H9 (cell line): ENCODE measurements around the gene KIF15. TPM values are rescaled to one million over a fixed set of nuclear protein-coding genes. Genes with fewer than 3 reads are reported as not detected.

Source experiments
- DNase-seq: peaks from one replicate; pipeline ENCODE4 v3.0.0-alpha.2; 2017
- H2AFZ ChIP-seq: one replicate; pipeline ENCODE4 v1.6.1; 2013; ENCODE audit warnings: mild to moderate bottlenecking, low read length, control low read depth, moderate library complexity
- H2AK5ac ChIP-seq: 2 replicates; pipeline ENCODE4 v1.6.1; 2013; ENCODE audit warnings: low read length, control low read depth, mixed read lengths; ENCODE audit not compliant: insufficient read length
- H2BK120ac ChIP-seq: one replicate; pipeline ENCODE4 v1.6.1; 2013; ENCODE audit warnings: low read depth, mild to moderate bottlenecking, low read length, control low read depth, inconsistent platforms; ENCODE audit not compliant: poor library complexity, severe bottlenecking
- H2BK12ac ChIP-seq: 2 replicates; pipeline ENCODE4 v1.6.1; 2013; ENCODE audit warnings: low read length, control low read depth, mixed read lengths, low read depth; ENCODE audit not compliant: insufficient read length
- H2BK15ac ChIP-seq: 2 replicates; pipeline ENCODE4 v1.6.1; 2013; ENCODE audit warnings: low read depth, low read length, control low read depth
- H2BK20ac ChIP-seq: one replicate; pipeline ENCODE4 v1.6.1; 2013; ENCODE audit warnings: low read depth, mild to moderate bottlenecking, low read length, control low read depth, inconsistent platforms; ENCODE audit not compliant: poor library complexity, severe bottlenecking
- H2BK5ac ChIP-seq: 2 replicates; pipeline ENCODE4 v1.6.1; 2013; ENCODE audit warnings: low read length, control low read depth, mixed read lengths; ENCODE audit not compliant: insufficient read length
- H3K14ac ChIP-seq: 2 replicates; pipeline ENCODE4 v1.6.1; 2013; ENCODE audit warnings: low read length, control low read depth; ENCODE audit not compliant: insufficient read depth
- H3K18ac ChIP-seq: 2 replicates; pipeline ENCODE4 v1.6.1; 2013; ENCODE audit warnings: low read depth, mild to moderate bottlenecking, mixed read lengths, low read length, control low read depth; ENCODE audit not compliant: insufficient read length
- H3K23ac ChIP-seq: 2 replicates; pipeline ENCODE4 v1.6.1; 2013; ENCODE audit warnings: low read length, control low read depth, mixed read lengths, low read depth; ENCODE audit not compliant: insufficient read length
- H3K23me2 ChIP-seq: 2 replicates; pipeline ENCODE4 v1.6.1; 2013; ENCODE audit warnings: low read depth, mild to moderate bottlenecking, mixed read lengths, low read length, control low read depth; ENCODE audit not compliant: insufficient read length, poor library complexity, severe bottlenecking
- H3K27ac ChIP-seq: 2 replicates; pipeline ENCODE4 v1.5.1; 2013; ENCODE audit warnings: low read length, control low read depth, mixed read lengths, low read depth; ENCODE audit not compliant: insufficient read length
- H3K27me3 ChIP-seq: 2 replicates; pipeline ENCODE4 v1.6.1; 2013; ENCODE audit warnings: low read length, control low read depth, inconsistent platforms; ENCODE audit not compliant: insufficient read depth
- H3K4ac ChIP-seq: 2 replicates; pipeline ENCODE4 v1.6.1; 2013; ENCODE audit warnings: low read depth, mild to moderate bottlenecking, control low read depth, inconsistent platforms, low read length, moderate library complexity
- H3K4me1 ChIP-seq: 2 replicates; pipeline ENCODE4 v1.6.1; 2013; ENCODE audit warnings: low read length, control low read depth, inconsistent platforms; ENCODE audit not compliant: insufficient read depth
- H3K4me2 ChIP-seq: 2 replicates; pipeline ENCODE4 v1.6.1; 2013; ENCODE audit warnings: low read length, control low read depth, mixed read lengths; ENCODE audit not compliant: insufficient read length, insufficient read depth
- H3K56ac ChIP-seq: 2 replicates; pipeline ENCODE4 v1.6.1; 2013; ENCODE audit warnings: low read depth, mild to moderate bottlenecking, mixed read lengths, low read length, control low read depth; ENCODE audit not compliant: insufficient read length
- H3K79me1 ChIP-seq: 2 replicates; pipeline ENCODE4 v1.6.1; 2013; ENCODE audit warnings: low read depth, mild to moderate bottlenecking, moderate library complexity, low read length, control low read depth, inconsistent platforms; ENCODE audit not compliant: insufficient read depth, poor library complexity, severe bottlenecking
- H3K79me2 ChIP-seq: 2 replicates; pipeline ENCODE4 v1.6.1; 2013; ENCODE audit warnings: low read length, control low read depth, inconsistent platforms; ENCODE audit not compliant: insufficient read depth
- H3K9ac ChIP-seq: 2 replicates; pipeline ENCODE4 v1.6.1; 2013; ENCODE audit warnings: low read length, control low read depth, mixed read lengths; ENCODE audit not compliant: insufficient read length; ENCODE audit errors: extremely low read depth
- H3K9me3 ChIP-seq: one replicate; pipeline ENCODE4 v1.6.1; 2013; ENCODE audit warnings: low read depth, low read length, inconsistent platforms; ENCODE audit not compliant: control insufficient read depth
- H3T11ph ChIP-seq: one replicate; pipeline ENCODE4 v1.6.1; 2013; ENCODE audit warnings: mild to moderate bottlenecking, low read length, control low read depth, inconsistent platforms
- H4K20me1 ChIP-seq: one replicate; pipeline ENCODE4 v1.6.1; 2013; ENCODE audit not compliant: control insufficient read depth, insufficient read length, insufficient read depth
- H4K5ac ChIP-seq: 2 replicates; pipeline ENCODE4 v1.6.1; 2013; ENCODE audit warnings: low read depth, mild to moderate bottlenecking, mixed read lengths, low read length, control low read depth; ENCODE audit not compliant: insufficient read length
- H4K8ac ChIP-seq: replicated peaks from 2 replicates; pipeline ENCODE4 v1.6.1; 2013; ENCODE audit warnings: low read length, control low read depth, mixed read lengths, low read depth; ENCODE audit not compliant: insufficient read length
- H4K91ac ChIP-seq: 2 replicates; pipeline ENCODE4 v1.6.1; 2013; ENCODE audit warnings: low read depth, mild to moderate bottlenecking, moderate library complexity, mixed read lengths, low read length, control low read depth; ENCODE audit not compliant: insufficient read length
- H3K27ac Mint-ChIP-seq, 3 experiments: 2 replicates in 2 of 3; 3 replicates in 1 of 3; pipeline ENCODE4 v1.8.0; 2020 to 2021; ENCODE audit warnings: mixed read lengths in 3 of 3, mild to moderate bottlenecking in 1 of 3, moderate library complexity in 1 of 3
- H3K27me3 Mint-ChIP-seq: 2 replicates; pipeline ENCODE4 v1.8.0; 2021; ENCODE audit warnings: low read depth, mild to moderate bottlenecking, moderate library complexity, mixed read lengths
- H3K36me3 Mint-ChIP-seq, 3 experiments: 2 replicates in 2 of 3; 3 replicates in 1 of 3; pipeline ENCODE4 v1.8.0; 2020 to 2021; ENCODE audit warnings: low read depth in 3 of 3, mixed read lengths in 3 of 3; ENCODE audit not compliant: insufficient read depth in 1 of 3
- H3K4me1 Mint-ChIP-seq, 2 experiments: 2 replicates each; pipeline ENCODE4 v1.8.0; 2020; ENCODE audit warnings: mixed read lengths in 2 of 2
- H3K4me3 Mint-ChIP-seq, 2 experiments: 2 replicates in 1 of 2; 3 replicates in 1 of 2; pipeline ENCODE4 v1.8.0; 2020 to 2021; ENCODE audit warnings: mild to moderate bottlenecking in 2 of 2, mixed read lengths in 2 of 2, moderate library complexity in 1 of 2
- H3K9me3 Mint-ChIP-seq, 2 experiments: 2 replicates in 1 of 2; 3 replicates in 1 of 2; pipeline ENCODE4 v1.8.0; 2020; ENCODE audit warnings: mild to moderate bottlenecking in 2 of 2, mixed read lengths in 2 of 2, moderate library complexity in 1 of 2
- CTCF ChIP-seq: fragments of 200-600 bp; sonication (generic); conservative IDR thresholded peaks from 3 replicates; pipeline ENCODE4 v1.8.0; 2021; ENCODE audit warnings: antibody characterized with exemption, mild to moderate bottlenecking
- WGBS: extraction: QIAGEN DNeasy Blood & Tissue Kit; methylation state at CpG from one replicate; pipeline ENCODE4 v1.1.7; 2013; ENCODE audit warnings: missing lambda C conversion rate, low lambda C conversion rate, mixed read lengths; ENCODE audit not compliant: insufficient read length; ENCODE audit errors: extremely low coverage; 5-methylcytosine and 5-hydroxymethylcytosine counted together
- total RNA-seq: library from RNA; stranded (reverse); gene quantifications from 2 replicates; pipeline ENCODE4 v1.2.1, GENCODE V29; 2021

Gene KIF15
- total RNA-seq, 1 experiment from 2014 or later = 25.0 TPM

GRCh38 chr3:44886561-44886960, 125.0 kb downstream of the KIF15 start:
- Mint-ChIP-seq H3K4me3 (no peak overlapping the region), H3K27me3 (no peaks in the 10 kb centered on the region; the same call in 1 of the 2 replicates), H3K36me3 (peaks cover 0 to 2% (median 0%) of the 10 kb centered on the region in 3 experiments; a peak in 1 of 7 replicates), H3K9me3 (peaks cover 2 to 4% of the 10 kb centered on the region in 2 experiments; a peak in 3 of 5 replicates), H3K4me1 (peaks cover 14 to 20% of the 10 kb centered on the region in 2 experiments), H3K27ac (no peak overlapping the region)
- Histone ChIP-seq H4K91ac (no peak overlapping the region), H2BK20ac (no peak overlapping the region), H4K5ac (no peak overlapping the region), H3K4ac (no peak overlapping the region), H3K23ac (no peak overlapping the region), H3K9ac (no peak overlapping the region), H3K18ac (no peak overlapping the region), H4K20me1 (no peaks in the 10 kb centered on the region), H4K8ac (no peak overlapping the region), H3K23me2 (no peaks in the 10 kb centered on the region), H2BK15ac (no peak overlapping the region), H3K4me2 (no peak overlapping the region), H2AFZ (no peak overlapping the region), H3K9me3 (no peaks in the 10 kb centered on the region), H3K27ac (no peak overlapping the region), H3K4me1 (peaks cover 9% of the 10 kb centered on the region; the same call in 1 of the 2 replicates), H2BK120ac (no peak overlapping the region), H2AK5ac (no peak overlapping the region), H2BK12ac (no peak overlapping the region), H3K56ac (no peak overlapping the region), H2BK5ac (no peak overlapping the region), H3K14ac (no peak overlapping the region), H3K27me3 (no peaks in the 10 kb centered on the region; the same call in 1 of the 2 replicates), H3T11ph (no peak overlapping the region), H3K79me2 (no peaks in the 10 kb centered on the region), H3K79me1 (no peaks in the 10 kb centered on the region)
- WGBS = no CpG with 5 or more reads among the region's 3 CpGs
- DNase-seq = no peak
- no peak for TF ChIP-seq CTCF
